Thyroid gland (tissue), 4 donors: ENCODE measurements around the gene HOTAIR.

Experiments used
- POLR2A ChIP-seq, 2 donors: fragments of 450-650 bp; IDR thresholded peaks; one replicate each; pipeline ENCODE4 v1.6.1; 2017; ENCODE audit warnings: antibody characterized with exemption in 2 of 2, mild to moderate bottlenecking in 2 of 2, moderate library complexity in 1 of 2
- TF ChIP-seq, protein P1 (sequence below), 6 experiments: fragments of 200-600 bp in 3 of 6; fragments of 450-650 bp in 3 of 6; sonication (generic) in 3 of 6; IDR thresholded peaks; one replicate each; pipeline ENCODE4 v1.5.1; 2016 to 2019; ENCODE audit warnings: antibody characterized with exemption in 6 of 6, mild to moderate bottlenecking in 2 of 6, inconsistent platforms in 1 of 6, moderate library complexity in 1 of 6

DNA sequence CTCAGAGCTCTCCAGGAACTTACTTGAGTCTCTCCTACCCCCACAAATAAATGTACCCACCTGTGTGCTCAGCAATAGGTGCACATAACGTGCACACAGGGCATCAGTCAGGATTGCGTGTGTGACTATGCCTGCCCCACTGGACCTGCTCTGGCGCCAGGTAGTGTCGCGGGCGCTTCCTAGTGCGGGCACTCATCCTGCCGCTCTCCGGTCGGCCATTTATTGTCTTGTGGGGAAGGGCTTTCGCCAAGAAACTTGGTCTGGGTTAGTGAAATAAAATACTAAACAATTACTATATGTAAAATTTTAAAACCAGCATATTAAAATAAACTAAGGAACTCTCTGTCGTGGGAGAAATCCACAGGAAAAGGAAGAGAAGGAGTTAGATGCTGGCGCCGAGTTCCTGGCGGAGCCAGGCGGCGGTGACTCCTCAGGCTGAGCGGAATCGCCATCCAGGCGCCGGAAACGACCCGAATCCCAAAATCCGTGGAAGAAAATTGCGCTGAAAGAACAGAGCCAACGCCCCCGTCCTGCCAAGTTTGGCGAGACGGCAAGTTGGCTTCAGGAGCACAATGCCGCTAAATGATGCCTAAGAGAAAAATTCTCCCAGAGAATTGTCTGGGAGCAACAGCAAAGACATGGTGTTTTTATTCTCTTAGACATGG is 44.0 kb downstream of the HOTAIR start:
- TF ChIP-seq, protein P1, sequence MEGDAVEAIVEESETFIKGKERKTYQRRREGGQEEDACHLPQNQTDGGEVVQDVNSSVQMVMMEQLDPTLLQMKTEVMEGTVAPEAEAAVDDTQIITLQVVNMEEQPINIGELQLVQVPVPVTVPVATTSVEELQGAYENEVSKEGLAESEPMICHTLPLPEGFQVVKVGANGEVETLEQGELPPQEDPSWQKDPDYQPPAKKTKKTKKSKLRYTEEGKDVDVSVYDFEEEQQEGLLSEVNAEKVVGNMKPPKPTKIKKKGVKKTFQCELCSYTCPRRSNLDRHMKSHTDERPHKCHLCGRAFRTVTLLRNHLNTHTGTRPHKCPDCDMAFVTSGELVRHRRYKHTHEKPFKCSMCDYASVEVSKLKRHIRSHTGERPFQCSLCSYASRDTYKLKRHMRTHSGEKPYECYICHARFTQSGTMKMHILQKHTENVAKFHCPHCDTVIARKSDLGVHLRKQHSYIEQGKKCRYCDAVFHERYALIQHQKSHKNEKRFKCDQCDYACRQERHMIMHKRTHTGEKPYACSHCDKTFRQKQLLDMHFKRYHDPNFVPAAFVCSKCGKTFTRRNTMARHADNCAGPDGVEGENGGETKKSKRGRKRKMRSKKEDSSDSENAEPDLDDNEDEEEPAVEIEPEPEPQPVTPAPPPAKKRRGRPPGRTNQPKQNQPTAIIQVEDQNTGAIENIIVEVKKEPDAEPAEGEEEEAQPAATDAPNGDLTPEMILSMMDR (IDR thresholded peaks at IDR 0.05): no peak
- TF ChIP-seq POLR2A (IDR thresholded peaks at IDR 0.05): no peak
